Neural crest cell (in vitro differentiated cells): ENCODE measurements around the gene ZNF593OS. TPM values are rescaled to one million over a fixed set of nuclear protein-coding genes. Genes with fewer than 3 reads are reported as not detected.

Experiments used
- DNase-seq: peaks from one replicate; pipeline ENCODE4 v3.0.0; 2021; ENCODE audit warnings: low read depth, mixed read lengths, low spot score
- H3K27ac Mint-ChIP-seq: one replicate; pipeline ENCODE4 v1.8.0; 2021; ENCODE audit warnings: mild to moderate bottlenecking, mixed read lengths; ENCODE audit not compliant: unreplicated experiment
- H3K27me3 Mint-ChIP-seq: 2 replicates; pipeline ENCODE4 v1.8.0; 2021; ENCODE audit warnings: low read depth, mild to moderate bottlenecking, mixed read lengths
- H3K36me3 Mint-ChIP-seq: 2 replicates; pipeline ENCODE4 v1.8.0; 2021; ENCODE audit warnings: low read depth, mild to moderate bottlenecking, mixed read lengths
- H3K4me1 Mint-ChIP-seq: 2 replicates; pipeline ENCODE4 v1.8.0; 2021; ENCODE audit warnings: mixed read lengths
- H3K4me3 Mint-ChIP-seq: one replicate; pipeline ENCODE4 v1.8.0; 2021; ENCODE audit warnings: mild to moderate bottlenecking, mixed read lengths
- H3K9me3 Mint-ChIP-seq: 2 replicates; pipeline ENCODE4 v1.8.0; 2021; ENCODE audit warnings: mixed read lengths
- CTCF ChIP-seq: fragments of 200-600 bp; sonication (generic); conservative IDR thresholded peaks from 2 replicates; pipeline ENCODE4 v1.5.0; 2021; ENCODE audit warnings: antibody characterized with exemption, mild to moderate bottlenecking
- total RNA-seq: library from RNA; stranded (reverse); gene quantifications from 2 replicates; pipeline ENCODE4 v1.2.1, GENCODE V29; 2021

Gene ZNF593OS
- total RNA-seq, 1 donor from 2014 or later = not detected

GRCh38 chr1:26189751-26190275, 18.2 kb upstream of the ZNF593OS start:
- peaks cover 14% of the 10 kb centered on the region for H3K4me1 Mint-ChIP-seq
- no peaks in the 10 kb centered on the region for H3K9me3 Mint-ChIP-seq
- TF ChIP-seq CTCF = no peak
- H3K27ac Mint-ChIP-seq = no peak overlapping the region
- H3K4me3 Mint-ChIP-seq = no peak overlapping the region
- DNase-seq = no peak
- H3K27me3 Mint-ChIP-seq = no peaks in the 10 kb centered on the region
- no peaks in the 10 kb centered on the region for H3K36me3 Mint-ChIP-seq

GRCh38 chr1:26189331-26189730, 17.7 kb upstream of the ZNF593OS start:
- Mint-ChIP-seq H3K27me3 (no peaks in the 10 kb centered on the region), H3K27ac (no peak overlapping the region), H3K4me1 (peaks cover 14% of the 10 kb centered on the region)

GRCh38 chr1:26188477-26188876, 16.8 kb upstream of the ZNF593OS start:
- peaks cover 14% of the 10 kb centered on the region for H3K4me1 Mint-ChIP-seq
- no peaks in the 10 kb centered on the region for H3K36me3 Mint-ChIP-seq
- no peak for DNase-seq
- no peaks in the 10 kb centered on the region for H3K9me3 Mint-ChIP-seq
- no peaks in the 10 kb centered on the region for H3K27me3 Mint-ChIP-seq
- no peak overlapping the region for H3K27ac Mint-ChIP-seq
- no peak overlapping the region for H3K4me3 Mint-ChIP-seq
- no peak for TF ChIP-seq CTCF

More at GRCh38 chr1:26189331-26189730, 17.7 kb upstream of the ZNF593OS start:
- no peak for TF ChIP-seq CTCF
- no peak for DNase-seq
- H3K9me3 Mint-ChIP-seq = no peaks in the 10 kb centered on the region
- no peaks in the 10 kb centered on the region for H3K36me3 Mint-ChIP-seq
- no peak overlapping the region for H3K4me3 Mint-ChIP-seq

- Mint-ChIP-seq H3K4me1 (peaks cover 14% of the 10 kb centered on the region), H3K4me3 (no peak overlapping the region), H3K27ac (no peak overlapping the region), H3K9me3 (no peaks in the 10 kb centered on the region), H3K27me3 (no peaks in the 10 kb centered on the region), H3K36me3 (no peaks in the 10 kb centered on the region)
- DNase-seq = no peak
- no peak for TF ChIP-seq CTCF
These were observed 16.2 kb upstream of the ZNF593OS start for GRCh38 chr1:26187882-26188281.

GRCh38 chr1:26184883-26185282, 13.3 kb upstream of the ZNF593OS start:
- peaks cover 4% of the 10 kb centered on the region for H3K4me1 Mint-ChIP-seq
- H3K9me3 Mint-ChIP-seq = no peaks in the 10 kb centered on the region

More at GRCh38 chr1:26184883-26185282, 13.3 kb upstream of the ZNF593OS start:
- DNase-seq = no peak
- H3K4me3 Mint-ChIP-seq = no peak overlapping the region
- H3K27ac Mint-ChIP-seq = no peak overlapping the region
- H3K36me3 Mint-ChIP-seq = no peaks in the 10 kb centered on the region
- no peaks in the 10 kb centered on the region for H3K27me3 Mint-ChIP-seq
- TF ChIP-seq CTCF = no peak
